Measurements from ENCODE around the gene GEMIN7.

The GEMIN7 gene

DNA sequence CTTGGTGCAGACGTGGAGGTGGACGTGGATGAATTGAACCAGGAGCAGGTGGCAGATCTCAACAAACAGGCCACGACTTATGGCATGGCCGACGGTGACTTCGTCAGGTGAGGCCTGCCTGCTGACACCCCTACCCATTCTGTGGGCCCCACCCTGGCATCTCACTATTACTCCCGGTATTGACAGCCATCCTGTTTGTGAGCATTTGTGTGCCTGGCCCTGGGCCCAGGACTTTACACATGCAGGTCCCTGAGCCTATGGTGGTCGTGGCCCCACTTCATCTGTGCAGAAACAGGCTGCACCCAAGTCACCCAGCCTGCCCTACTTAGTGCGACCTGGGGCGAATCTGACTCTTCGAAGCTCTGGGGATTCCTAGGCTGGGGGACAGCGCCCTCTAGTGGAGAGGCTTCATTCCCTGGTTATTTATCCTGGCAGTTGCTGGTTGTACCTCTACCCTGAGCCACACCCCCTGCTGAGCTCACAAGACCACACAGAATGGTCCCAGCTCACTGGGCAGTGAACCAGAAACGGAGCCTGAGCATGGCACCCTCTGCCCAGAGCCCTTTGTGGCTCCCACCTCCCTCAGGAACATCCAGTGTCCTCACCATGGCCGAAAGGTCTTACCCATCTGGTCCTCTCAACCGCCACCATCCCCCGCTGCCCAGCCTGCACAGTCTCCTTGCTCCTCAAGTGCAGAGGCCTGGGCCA, 19.6 kb upstream of the GEMIN7 start:
- in situ Hi-C loops (cut with MboI; ENCODE audit: low sequenced_read_pairs, unreplicated experiment): no loop called here
- TF ChIP-seq, protein P1, sequence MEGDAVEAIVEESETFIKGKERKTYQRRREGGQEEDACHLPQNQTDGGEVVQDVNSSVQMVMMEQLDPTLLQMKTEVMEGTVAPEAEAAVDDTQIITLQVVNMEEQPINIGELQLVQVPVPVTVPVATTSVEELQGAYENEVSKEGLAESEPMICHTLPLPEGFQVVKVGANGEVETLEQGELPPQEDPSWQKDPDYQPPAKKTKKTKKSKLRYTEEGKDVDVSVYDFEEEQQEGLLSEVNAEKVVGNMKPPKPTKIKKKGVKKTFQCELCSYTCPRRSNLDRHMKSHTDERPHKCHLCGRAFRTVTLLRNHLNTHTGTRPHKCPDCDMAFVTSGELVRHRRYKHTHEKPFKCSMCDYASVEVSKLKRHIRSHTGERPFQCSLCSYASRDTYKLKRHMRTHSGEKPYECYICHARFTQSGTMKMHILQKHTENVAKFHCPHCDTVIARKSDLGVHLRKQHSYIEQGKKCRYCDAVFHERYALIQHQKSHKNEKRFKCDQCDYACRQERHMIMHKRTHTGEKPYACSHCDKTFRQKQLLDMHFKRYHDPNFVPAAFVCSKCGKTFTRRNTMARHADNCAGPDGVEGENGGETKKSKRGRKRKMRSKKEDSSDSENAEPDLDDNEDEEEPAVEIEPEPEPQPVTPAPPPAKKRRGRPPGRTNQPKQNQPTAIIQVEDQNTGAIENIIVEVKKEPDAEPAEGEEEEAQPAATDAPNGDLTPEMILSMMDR (IDR thresholded peaks at IDR 0.05; ENCODE audit: borderline replicate concordance, control extremely low read depth, extremely low read depth, insufficient read depth, missing control alignments): peak; percentile 84
- peak; percentile 90 for DNase-seq (ENCODE audit: low spot score)

DNA sequence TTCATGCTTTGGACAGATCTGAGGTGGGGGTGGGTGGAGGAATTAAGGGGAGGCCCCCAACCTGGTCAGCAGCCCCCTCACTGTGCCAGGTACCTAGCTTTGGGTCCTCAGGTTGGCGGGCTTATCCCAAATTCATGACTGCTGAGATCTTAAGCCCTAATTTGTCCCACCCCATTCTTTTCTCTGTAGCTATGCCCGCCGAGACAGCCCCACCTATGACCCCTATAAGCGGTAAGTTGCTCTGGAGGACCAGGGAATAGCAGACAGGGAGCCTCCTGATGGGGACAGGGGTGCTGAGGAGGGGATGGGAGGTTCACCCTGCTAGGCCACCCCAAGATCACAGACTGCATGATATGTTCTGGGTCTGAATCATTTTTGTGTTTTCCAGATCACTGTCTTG, 17.1 kb upstream of the GEMIN7 start:
- DNase-seq (ENCODE audit: low spot score): no peak
- in situ Hi-C loops (cut with MboI; ENCODE audit: low sequenced_read_pairs, unreplicated experiment): no loop called here
- TF ChIP-seq, protein P1 (IDR thresholded peaks at IDR 0.05; ENCODE audit: borderline replicate concordance, control extremely low read depth, extremely low read depth, insufficient read depth, missing control alignments): no peak

DNA sequence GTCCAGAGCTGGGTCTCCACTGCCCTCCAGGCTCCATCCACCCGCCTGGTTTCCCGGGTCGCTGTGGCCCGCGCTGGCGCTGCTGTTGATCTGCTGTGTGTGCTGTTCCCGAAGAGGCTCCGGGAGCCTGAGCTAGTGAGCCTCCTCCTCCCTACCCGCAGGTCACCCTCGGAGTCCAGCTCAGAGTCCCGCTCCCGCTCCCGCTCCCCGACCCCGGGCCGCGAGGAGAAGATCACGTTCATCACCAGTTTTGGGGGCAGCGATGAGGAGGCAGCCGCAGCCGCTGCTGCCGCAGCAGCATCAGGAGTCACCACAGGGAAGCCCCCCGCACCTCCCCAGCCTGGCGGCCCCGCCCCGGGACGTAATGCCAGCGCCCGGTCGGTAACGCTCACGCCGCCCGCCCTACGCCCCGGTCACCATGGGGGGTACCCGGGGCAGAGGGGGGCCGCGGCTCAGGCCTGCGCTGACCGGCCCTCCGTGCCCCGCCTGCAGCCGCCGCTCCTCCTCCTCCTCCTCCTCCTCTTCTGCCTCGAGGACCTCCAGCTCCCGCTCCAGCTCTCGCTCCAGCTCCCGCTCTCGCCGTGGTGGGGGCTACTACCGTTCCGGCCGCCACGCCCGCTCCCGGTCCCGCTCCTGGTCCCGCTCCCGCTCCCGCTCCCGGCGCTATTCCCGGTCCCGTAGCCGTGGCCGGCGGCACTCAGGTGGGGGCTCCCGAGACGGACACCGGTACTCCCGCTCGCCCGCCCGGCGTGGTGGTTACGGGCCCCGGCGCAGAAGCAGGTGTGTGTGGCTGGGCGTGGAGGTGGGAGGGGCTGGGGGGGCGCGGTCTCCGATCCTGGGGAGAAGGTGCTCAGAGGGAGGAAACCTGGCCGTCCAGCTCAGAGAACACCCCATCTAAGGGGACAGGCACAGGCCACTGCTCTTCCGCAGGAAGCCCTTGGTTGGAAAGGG, 14.9 kb upstream of the GEMIN7 start:
- TF ChIP-seq, protein P1 (IDR thresholded peaks at IDR 0.05; ENCODE audit: borderline replicate concordance, control extremely low read depth, extremely low read depth, insufficient read depth, missing control alignments): no peak
- in situ Hi-C loops (cut with MboI; ENCODE audit: low sequenced_read_pairs, unreplicated experiment): no loop called here
- DNase-seq (ENCODE audit: low spot score): no peak

DNA sequence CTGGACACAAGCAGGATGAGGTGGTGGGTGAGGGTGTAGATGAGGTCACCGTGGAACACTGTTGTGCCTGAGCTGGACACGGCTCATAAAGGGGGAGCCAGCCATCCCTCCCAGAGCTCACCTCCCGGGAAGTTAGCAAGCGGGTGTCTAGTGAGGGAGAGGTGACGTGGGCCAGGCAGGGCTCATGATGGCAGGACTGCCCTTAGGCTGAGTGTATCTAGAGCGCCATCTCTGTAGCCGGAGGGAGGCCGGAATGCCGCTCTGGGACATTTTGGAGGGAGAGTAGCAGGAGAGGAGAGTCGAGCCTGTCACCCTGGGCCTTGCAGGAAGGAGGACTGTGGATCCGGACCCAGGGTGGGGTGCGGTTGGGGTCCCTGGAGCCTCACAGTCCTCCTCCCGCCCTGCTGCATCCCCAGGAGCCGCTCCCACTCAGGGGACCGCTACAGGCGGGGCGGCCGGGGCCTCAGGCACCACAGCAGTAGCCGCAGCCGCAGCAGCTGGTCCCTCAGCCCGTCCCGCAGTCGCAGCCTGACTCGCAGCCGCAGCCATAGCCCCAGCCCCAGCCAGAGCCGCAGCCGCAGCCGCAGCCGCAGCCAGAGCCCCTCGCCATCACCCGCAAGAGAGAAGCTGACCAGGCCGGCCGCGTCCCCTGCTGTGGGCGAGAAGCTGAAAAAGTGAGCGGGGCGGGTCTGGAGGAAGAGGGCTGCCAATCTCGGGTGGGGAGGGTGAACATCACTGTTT, 12.0 kb upstream of the GEMIN7 start:
- TF ChIP-seq, protein P1 (IDR thresholded peaks at IDR 0.05; ENCODE audit: borderline replicate concordance, control extremely low read depth, extremely low read depth, insufficient read depth, missing control alignments): no peak
- no peak for DNase-seq (ENCODE audit: low spot score)
- in situ Hi-C loops (cut with MboI; ENCODE audit: low sequenced_read_pairs, unreplicated experiment): no loop called here

DNA sequence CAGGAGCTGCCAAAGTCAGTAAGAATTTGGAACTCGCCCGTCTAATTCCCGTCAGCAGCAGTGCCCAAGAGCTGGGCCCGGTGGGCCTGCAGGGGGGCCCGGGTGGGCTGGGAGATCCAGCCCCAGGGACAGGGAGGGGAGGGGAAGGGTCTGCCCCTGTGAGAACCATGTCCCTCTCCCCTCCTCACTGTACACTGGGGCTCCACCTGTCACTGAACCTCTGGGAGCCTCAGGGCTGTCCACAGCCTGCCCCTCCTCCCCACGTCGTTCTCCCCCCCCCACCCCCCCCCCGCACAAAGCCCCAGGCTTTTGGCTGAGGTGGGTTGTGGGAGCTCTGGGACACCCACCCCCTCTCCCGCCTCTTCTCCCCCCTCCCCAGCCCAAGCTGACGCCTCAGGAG, 11.0 kb upstream of the GEMIN7 start:
- TF ChIP-seq, protein P1 (IDR thresholded peaks at IDR 0.05; ENCODE audit: borderline replicate concordance, control extremely low read depth, extremely low read depth, insufficient read depth, missing control alignments): no peak
- DNase-seq (ENCODE audit: low spot score): no peak
- in situ Hi-C loops (cut with MboI; ENCODE audit: low sequenced_read_pairs, unreplicated experiment): no loop called here

DNA sequence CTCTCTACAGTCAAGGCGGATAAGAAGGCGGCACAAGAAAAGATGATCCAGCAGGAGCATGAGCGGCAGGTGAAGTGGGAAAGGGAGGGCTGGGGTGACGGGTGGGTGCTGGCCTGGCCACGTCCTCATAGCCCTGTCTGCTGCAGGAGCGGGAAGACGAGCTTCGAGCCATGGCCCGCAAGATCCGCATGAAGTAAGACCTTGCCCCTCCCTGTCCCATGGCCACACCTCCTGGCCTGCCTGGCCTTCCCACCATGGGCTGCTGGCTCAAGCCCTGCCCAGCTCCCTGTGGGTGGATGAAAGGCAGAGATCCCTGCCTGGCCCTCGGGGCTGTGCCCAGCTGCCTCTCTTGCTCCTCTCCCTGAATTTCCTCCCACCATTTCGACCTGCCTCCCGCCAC, 10.0 kb upstream of the GEMIN7 start:
- TF ChIP-seq, protein P1 (IDR thresholded peaks at IDR 0.05; ENCODE audit: borderline replicate concordance, control extremely low read depth, extremely low read depth, insufficient read depth, missing control alignments): no peak
- DNase-seq (ENCODE audit: low spot score): no peak

More for the DNA sequence above, 10.0 kb upstream of the GEMIN7 start:
- in situ Hi-C loops (cut with MboI; ENCODE audit: low sequenced_read_pairs, unreplicated experiment): no loop called here

Data from GM13976 (cell line).